Measurements from ENCODE around the gene TMEM178B. TPM values are rescaled to one million over a fixed set of nuclear protein-coding genes. Genes with fewer than 3 reads are reported as not detected.

Gene TMEM178B
- total RNA-seq, 1 donor from 2014 or later, result 19.7 TPM

GRCh38 chr7:141527076-141527475 lies 453.2 kb downstream of the TMEM178B start:
- DNase-seq (ENCODE audit: low read depth, low spot score), result no peak
- Mint-ChIP-seq H3K36me3 (ENCODE audit: low read depth) (no peaks in the 10 kb centered on the region), H3K27me3 (ENCODE audit: low read depth) (no peaks in the 10 kb centered on the region), H3K9me3 (no peaks in the 10 kb centered on the region), H3K4me3 (no peak overlapping the region), H3K27ac (ENCODE audit: unreplicated experiment) (no peak overlapping the region), H3K4me1 (no peaks in the 10 kb centered on the region)
- TF ChIP-seq CTCF (conservative IDR thresholded peaks at IDR 0.05), result no peak

GRCh38 chr7:141528399-141528798 lies 454.5 kb downstream of the TMEM178B start:
- H3K27me3 Mint-ChIP-seq (ENCODE audit: low read depth), result no peaks in the 10 kb centered on the region
- no peak overlapping the region for H3K4me3 Mint-ChIP-seq
- no peak for TF ChIP-seq CTCF (conservative IDR thresholded peaks at IDR 0.05)
- no peaks in the 10 kb centered on the region for H3K36me3 Mint-ChIP-seq (ENCODE audit: low read depth)
- H3K27ac Mint-ChIP-seq (ENCODE audit: unreplicated experiment), result no peak overlapping the region
- no peak for DNase-seq (ENCODE audit: low read depth, low spot score)
- no peaks in the 10 kb centered on the region for H3K9me3 Mint-ChIP-seq
- H3K4me1 Mint-ChIP-seq, result peaks cover 4% of the 10 kb centered on the region

Other genes with a start within 250 kb of the TMEM178B start
- gene BRAF, start 149.1 kb upstream of the TMEM178B start, total RNA-seq, result 27.7 and 35.6 TPM in 2 replicates
- 48.6 and 50.8 TPM in 2 replicates for gene MRPS33, start 59.1 kb upstream of the TMEM178B start, total RNA-seq